GM20431 (cell line): ENCODE results near the gene GPRASP2.

Source experiments
- in situ Hi-C: fragments of 300-500 bp; cut with MseI, MboI; formaldehyde crosslinking; loops from one replicate; pipeline ENCODE4 v1.15.0; 2020; ENCODE audit warnings: low sequenced_read_pairs; ENCODE audit not compliant: unreplicated experiment

GPRASP2 gene

DNA sequence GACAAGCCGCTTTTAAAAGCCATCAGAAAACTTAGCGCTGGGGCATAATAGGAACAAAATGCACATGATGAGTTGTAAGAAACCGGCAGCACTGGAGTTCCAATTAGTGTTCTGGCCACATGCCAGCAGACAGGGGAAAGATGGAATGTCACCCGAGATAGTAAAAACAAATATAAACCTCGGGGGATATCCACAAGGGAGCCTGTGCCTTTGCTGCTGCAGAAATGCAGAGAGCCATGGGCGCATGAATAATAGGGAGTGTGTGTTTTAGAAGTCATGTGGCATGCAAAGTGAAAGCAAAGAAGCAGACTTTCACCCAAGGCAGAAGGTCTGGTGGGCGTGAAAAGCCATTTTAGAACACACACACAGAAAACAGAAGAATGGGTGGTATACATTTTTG, 27.4 kb downstream of the GPRASP2 start:
- in situ Hi-C loops, result no loop called here

DNA sequence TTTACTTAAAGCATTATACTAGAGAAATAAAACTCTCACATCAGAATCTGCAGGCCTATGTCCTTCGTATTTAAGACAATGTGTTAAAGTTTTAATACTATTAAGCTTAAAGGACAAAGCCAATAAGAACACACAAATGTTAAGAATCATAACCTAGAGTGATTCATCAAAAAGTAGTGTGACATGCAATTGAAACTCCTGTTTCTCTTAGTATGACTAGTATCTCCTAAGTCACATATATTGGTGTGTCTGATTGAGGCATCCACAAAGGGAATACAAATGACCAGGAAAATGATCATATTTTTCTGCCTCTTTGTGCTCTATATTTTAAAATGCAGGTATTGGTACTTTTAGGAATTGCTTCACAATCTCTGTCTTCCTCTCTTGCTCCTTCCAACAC, 32.1 kb downstream of the GPRASP2 start:
- in situ Hi-C loops, result no loop called here

GRCh38 chrX:102745513-102745856, 33.2 kb downstream of the GPRASP2 start:
- in situ Hi-C loops, result no loop called here

DNA sequence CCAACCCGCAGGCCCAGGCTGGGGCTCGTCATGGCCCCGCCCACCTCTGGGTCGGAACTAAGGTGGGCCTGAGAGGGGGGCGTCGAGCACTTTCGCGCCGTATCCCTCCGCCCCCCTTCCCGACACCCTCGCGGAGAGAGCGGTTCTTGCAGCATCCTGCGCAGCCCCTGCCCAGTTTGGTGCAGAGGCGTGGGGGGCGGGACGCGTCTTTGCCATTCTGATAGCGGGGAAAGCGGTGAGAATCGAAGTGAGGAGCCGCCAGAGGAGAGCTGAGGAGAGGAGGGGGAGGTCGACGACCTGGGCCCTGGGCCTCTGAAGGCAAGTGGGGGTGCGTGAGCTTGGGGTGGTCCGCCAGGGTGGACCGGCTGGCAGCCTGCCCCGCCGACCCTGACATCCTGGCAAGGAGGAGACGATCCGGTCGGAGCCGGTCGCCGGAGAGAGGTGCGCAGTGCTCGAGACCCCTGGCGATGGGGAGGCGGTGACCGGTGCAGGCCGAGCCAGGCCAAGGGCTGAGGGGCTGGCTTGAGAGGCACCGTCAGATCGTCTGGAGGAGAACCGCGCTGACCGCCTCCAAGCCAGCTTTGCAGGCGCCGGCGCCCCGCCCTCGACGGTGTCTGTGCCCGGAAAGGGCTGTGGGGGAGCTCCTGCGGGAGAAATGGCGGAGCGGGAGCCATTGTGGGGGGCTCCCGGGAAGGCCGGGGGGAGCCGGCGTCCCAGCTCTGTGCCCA, 33.8 kb downstream of the GPRASP2 start:
- in situ Hi-C loops, result no loop called here

- in situ Hi-C loops, result no loop called here
Observed at GRCh38 chrX:102765217-102765616, 53.0 kb downstream of the GPRASP2 start.

- in situ Hi-C loops, result no loop called here
Observed at GRCh38 chrX:102765809-102766208, 53.6 kb downstream of the GPRASP2 start.

- in situ Hi-C loops, result no loop called here
Observed at GRCh38 chrX:102767287-102767686, 55.0 kb downstream of the GPRASP2 start.
